GM12874 (cell line): ENCODE measurements around the gene LONRF2.

Experiments used
- TF ChIP-seq, protein P1 (sequence below): IDR thresholded peaks from 2 replicates; pipeline ENCODE4 v1.5.1; 2011; ENCODE audit warnings: low read depth, mild to moderate bottlenecking, control low read depth, low read length, moderate library complexity; ENCODE audit not compliant: insufficient read depth

LONRF2 gene

DNA sequence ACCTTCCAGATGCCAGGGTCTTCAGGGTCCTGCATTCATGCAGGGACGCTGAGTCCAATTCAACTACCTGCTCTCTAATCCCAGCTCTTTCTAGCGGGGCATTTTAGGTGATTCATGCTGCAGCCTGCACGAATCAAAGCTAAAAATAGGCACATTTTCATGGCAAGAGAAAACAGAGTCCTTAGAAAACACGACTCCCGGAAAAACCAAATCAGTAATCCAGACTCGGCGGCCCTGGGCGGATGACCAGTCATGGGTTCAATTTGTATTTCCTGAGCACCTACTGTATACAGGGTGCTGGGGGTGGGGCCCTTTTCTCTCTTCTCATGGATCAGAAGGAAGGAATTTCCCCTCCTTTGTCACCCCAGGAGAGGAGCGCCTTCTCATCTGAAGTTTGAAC is 64.4 kb downstream of the LONRF2 start:
- TF ChIP-seq, protein P1, sequence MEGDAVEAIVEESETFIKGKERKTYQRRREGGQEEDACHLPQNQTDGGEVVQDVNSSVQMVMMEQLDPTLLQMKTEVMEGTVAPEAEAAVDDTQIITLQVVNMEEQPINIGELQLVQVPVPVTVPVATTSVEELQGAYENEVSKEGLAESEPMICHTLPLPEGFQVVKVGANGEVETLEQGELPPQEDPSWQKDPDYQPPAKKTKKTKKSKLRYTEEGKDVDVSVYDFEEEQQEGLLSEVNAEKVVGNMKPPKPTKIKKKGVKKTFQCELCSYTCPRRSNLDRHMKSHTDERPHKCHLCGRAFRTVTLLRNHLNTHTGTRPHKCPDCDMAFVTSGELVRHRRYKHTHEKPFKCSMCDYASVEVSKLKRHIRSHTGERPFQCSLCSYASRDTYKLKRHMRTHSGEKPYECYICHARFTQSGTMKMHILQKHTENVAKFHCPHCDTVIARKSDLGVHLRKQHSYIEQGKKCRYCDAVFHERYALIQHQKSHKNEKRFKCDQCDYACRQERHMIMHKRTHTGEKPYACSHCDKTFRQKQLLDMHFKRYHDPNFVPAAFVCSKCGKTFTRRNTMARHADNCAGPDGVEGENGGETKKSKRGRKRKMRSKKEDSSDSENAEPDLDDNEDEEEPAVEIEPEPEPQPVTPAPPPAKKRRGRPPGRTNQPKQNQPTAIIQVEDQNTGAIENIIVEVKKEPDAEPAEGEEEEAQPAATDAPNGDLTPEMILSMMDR: no peak

DNA sequence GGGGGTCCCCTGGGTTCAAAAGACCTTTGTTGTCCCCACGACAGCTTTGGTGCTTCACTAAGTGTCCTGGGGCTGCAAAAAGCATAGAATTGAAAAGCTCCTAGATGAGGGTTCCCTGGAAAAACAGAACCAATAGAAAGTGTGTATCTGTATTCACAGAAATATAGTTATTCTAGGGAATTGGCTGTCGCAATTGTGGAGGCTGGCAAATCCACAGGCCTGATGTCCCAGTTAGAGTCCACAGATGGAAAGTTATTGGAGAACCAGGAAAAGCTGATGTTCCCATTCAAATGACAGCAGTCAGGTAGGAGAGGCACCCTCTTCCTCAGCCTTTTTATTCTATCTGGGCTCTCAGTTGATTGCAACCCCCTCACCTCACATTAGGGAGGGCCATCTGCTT is 65.5 kb downstream of the LONRF2 start:
- TF ChIP-seq, protein P1: no peak

DNA sequence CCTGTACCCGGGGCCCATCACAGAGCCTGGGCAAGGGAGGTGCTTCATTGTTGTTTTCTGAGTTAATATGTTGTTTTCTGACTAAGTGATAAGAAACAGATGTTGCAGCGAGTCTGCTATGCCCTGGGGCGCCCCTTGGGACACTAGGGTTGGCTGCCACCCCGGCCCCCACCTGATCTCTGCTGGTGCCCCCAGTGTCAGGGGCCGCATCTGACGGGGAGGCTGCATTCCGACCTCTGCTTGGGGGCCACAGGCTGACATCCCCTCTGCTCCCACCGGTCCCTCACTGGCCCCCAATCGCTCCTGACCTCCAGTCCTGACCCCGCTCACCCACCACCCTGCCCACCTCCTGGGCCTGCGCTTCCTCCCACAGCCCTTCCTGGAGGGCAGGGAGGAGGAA is 65.9 kb downstream of the LONRF2 start:
- TF ChIP-seq, protein P1: no peak

DNA sequence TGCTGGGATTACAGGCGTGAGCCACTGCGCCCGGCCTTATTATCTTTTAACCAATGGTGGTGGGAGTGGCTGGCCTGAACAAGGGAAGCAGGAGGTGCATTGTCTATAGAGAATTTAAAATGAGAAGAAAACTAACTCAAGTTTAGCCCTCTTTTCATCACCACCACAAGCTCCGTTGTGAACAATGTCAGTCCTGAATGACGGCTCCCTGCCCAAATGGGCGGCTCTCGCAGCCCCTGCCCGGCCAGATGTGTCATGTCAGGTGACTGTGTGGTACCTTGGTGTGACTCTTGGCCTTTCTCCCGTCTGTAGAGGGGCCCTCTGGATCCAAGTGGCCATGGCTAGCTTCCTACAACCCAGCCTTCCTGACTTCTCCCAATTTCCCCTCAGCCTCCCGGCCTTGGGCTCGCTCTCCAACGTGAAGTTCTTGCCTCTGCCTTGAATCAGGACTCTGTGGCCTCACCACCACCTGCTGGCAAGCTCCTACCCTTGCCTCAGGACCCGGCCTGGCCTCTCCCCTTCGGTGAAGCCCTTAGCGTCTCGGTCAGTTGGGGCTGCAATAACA is 67.6 kb downstream of the LONRF2 start:
- TF ChIP-seq, protein P1: no peak

DNA sequence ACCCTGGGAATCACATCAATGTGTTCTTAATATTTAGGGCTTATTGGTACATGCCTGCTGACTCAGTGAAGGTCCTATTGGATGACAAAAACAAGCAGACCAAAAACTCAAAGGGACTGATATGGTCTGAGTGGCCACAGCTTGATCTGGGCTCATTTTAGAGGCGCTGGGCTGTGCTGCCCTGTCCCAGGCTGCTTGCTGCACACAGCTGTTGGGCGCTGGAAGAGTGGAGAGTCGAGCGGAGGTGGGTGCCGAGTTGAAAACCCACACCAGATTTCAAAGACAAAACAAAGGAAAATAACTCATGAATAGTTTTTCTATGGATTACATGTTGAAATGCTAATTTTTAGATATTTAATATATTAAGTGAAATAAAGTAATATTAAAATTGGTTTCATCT is 68.5 kb downstream of the LONRF2 start:
- TF ChIP-seq, protein P1: no peak

DNA sequence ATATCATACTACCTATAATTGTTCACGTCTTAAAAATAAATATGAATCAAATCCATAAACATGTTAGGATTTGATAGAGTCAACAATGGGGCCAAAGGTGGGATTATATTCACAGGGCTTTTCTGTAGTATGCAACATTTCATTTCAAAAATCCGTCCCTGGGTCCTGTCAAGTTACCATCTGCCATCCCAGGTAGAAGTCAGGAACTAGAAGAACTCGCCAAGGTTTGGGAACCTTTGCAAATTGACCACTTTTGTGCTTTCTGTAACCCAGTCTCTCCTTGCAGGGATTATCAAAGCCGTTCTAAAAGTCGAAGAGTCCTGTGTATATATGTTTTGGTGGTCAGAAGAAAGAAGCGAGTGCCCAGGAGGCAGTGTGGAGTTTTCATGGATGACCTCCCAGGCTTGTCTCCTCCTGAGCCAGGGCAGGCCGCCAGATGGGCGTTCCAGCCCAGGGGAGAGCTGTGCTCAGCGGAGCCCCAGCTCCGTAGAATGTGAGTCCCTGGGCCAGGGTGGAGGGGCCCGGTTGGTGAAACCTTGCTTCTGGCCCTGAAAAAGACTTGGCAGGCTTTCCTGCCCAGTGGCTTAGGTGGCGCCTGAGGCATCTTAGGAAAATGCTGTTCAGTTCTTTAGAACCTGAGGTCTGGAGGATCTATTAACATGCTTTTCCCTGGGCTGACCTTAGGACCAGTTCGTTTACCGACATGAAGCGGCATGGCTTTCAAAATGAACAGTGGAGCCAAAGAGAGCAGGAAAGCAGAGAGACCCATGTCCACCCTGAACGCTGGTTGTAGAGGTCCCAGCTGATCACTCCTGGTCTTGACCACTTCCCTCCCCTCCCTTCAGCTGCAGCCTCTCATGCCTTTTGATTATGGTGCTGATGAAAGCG is 69.2 kb downstream of the LONRF2 start:
- TF ChIP-seq, protein P1: no peak

DNA sequence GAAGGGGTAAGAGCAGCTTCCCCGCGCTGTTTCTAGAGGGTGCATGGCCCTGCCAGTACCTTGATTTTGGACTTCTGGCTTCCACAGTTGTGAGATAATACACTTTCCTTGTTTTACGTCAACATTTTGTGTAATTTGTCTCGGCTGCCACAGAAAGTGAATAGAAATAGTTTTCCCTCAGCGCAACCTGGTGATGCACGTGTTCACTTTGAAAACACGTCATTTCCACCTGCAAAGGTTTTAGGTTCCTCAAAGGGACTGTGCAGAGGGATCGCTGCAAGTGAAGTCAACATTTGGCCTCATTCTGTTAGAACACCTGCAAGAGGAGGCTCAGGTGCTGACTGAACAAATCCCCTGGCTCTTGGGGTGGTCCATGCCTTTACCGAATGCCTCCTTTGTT is 71.7 kb downstream of the LONRF2 start:
- TF ChIP-seq, protein P1: no peak
